ENCODE measurements around the gene SNX20. TPM values are rescaled to one million over a fixed set of nuclear protein-coding genes. Genes with fewer than 3 reads are reported as not detected.

The SNX20 gene
- total and polyA plus RNA-seq, 8 donors = 1.3 to 17.6 (median 1.5) TPM

DNA sequence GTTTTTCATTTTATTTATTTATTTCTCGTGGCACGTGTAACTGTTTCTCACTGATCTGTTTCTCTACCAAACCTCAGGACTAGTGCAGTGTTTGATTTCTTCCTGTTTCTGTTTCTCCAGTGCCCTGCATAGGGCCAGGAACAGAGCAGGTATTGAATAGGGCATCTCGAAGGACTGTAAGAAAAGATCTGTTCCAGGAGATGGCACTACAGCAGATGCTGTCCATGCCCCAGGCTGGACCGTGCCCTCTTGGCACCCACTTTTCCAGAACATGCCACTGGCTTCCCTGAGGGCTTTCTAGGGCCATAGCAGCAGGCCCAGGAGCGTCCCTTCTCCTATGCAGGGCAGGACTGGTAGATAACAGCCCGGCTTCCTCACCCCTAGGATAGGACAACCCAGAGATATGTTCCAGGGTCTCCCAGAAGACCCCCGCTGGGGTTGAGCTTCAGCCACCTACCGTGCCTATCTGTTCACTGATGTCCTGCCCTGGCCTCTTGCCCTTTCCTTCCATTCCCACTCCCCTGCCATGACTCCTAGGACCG lies 4.4 kb downstream of the SNX20 start:
- H3K9me3 ChIP-seq = peaks cover 0 to 21% of the 10 kb centered on the region in 2 donors
- H3K36me3 ChIP-seq = peaks cover 0 to 51% of the 10 kb centered on the region in 2 donors
- H3K4me1 ChIP-seq = peaks cover 0 to 59% of the 10 kb centered on the region in 2 donors
- TF ChIP-seq CTCF (IDR thresholded peaks at IDR 0.05) = no peak
- ATAC-seq (no peak), DNase-seq (no peak)
- intact Hi-C loops (cut with DNase I) = loop anchor here in 1 of 2 donors (10.0 kb wide), 1 partner anchor 128 kb away; no protein-coding TSS in a partner anchor
- H3K27me3 ChIP-seq = peaks cover 0 to 10% of the 10 kb centered on the region in 2 donors
- no peak overlapping the region for H3K4me3 ChIP-seq
- no peak overlapping the region for H3K27ac ChIP-seq

DNA sequence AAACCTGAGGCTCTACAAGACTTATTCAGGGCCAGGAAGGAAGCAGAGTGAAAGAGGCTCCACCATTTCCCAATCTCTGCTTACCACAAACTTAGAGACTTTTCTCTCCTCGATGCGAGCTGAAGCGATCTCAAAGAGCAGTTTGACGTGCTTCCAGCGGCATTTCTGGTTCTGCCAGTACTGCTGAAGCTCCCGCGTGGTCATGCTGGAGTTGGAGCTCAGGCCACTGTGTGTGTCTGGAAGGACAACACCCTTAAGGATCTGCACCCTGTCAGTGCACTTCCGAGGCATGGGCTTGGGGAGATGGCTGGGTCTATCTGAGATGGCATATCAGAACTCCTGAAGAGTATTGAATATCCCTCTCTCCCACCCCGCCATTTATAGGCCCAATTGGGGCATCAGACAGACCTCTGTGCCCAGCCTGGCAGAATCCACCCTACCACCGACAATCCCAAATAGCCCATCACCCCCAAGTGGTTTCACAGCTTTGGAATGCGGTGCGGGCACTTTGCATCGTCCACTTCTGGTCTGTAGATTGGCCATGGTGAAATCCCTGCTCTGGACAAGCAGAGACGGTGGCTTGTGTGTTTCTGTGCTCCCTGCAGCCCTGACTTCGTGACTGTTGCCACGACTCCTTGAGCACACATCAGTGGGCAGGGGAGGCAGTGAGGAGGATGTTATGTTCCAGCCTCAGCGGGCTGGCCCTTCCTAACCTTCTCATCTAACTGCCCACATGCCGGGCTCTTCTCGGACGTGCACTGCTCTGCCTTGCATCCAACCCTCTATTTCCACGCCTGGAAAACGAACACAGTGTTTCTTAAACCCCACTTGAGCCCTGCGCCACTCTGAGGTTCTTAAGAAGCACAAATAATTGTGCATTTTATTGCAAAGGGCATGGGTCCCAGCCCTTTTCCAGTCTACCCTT lies 5.2 kb downstream of the SNX20 start:
- H3K4me3 ChIP-seq = no peak overlapping the region
- ATAC-seq = peak; percentile 73
- intact Hi-C loops (cut with DNase I) = loop anchor here in 1 of 2 donors (10.0 kb wide), 1 partner anchor 129 kb away; no protein-coding TSS in a partner anchor
- peaks cover 0 to 24% of the 10 kb centered on the region in 2 donors for H3K9me3 ChIP-seq
- peak in 2 of 4 donors; percentile 44 to 56 for DNase-seq
- TF ChIP-seq CTCF (IDR thresholded peaks at IDR 0.05) = no peak
- H3K36me3 ChIP-seq = peaks cover 0 to 57% of the 10 kb centered on the region in 2 donors
- peaks cover 0 to 10% of the 10 kb centered on the region in 2 donors for H3K27me3 ChIP-seq
- H3K4me1 ChIP-seq = peaks cover 0 to 54% of the 10 kb centered on the region in 2 donors
- peak overlapping the region in 1 of 2 donors; percentile 26 for H3K27ac ChIP-seq

DNA sequence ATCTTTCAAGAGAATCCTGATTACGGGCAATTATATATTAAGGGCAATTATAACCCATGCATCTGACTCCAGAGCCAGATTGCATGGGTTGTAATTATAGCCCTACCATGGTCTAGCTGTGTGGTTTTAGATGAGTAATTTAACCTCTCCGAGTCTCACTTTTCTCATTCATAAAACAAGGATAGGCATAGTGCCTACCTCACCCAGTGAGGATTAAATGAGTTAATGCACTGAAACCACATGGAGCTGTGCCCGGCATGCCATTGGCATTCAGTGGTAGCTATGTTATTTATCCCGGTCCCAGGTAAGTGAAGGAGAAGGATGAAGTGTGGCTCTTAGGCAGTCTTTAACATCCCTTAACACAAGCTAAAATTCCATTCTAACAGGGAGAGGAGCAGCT lies 6.3 kb downstream of the SNX20 start:
- ATAC-seq (no peak), DNase-seq (no peak)
- H3K36me3 ChIP-seq = peaks cover 0 to 63% of the 10 kb centered on the region in 2 donors
- peaks cover 0 to 10% of the 10 kb centered on the region in 2 donors for H3K27me3 ChIP-seq
- peaks cover 0 to 24% of the 10 kb centered on the region in 2 donors for H3K9me3 ChIP-seq
- no peak overlapping the region for H3K4me3 ChIP-seq
- no peak for TF ChIP-seq CTCF (IDR thresholded peaks at IDR 0.05)
- H3K27ac ChIP-seq = no peak overlapping the region
- peaks cover 0 to 49% of the 10 kb centered on the region in 2 donors for H3K4me1 ChIP-seq
- intact Hi-C loops (cut with DNase I) = loop anchor here in 1 of 2 donors (10.0 kb wide), 1 partner anchor 130 kb away; no protein-coding TSS in a partner anchor

DNA sequence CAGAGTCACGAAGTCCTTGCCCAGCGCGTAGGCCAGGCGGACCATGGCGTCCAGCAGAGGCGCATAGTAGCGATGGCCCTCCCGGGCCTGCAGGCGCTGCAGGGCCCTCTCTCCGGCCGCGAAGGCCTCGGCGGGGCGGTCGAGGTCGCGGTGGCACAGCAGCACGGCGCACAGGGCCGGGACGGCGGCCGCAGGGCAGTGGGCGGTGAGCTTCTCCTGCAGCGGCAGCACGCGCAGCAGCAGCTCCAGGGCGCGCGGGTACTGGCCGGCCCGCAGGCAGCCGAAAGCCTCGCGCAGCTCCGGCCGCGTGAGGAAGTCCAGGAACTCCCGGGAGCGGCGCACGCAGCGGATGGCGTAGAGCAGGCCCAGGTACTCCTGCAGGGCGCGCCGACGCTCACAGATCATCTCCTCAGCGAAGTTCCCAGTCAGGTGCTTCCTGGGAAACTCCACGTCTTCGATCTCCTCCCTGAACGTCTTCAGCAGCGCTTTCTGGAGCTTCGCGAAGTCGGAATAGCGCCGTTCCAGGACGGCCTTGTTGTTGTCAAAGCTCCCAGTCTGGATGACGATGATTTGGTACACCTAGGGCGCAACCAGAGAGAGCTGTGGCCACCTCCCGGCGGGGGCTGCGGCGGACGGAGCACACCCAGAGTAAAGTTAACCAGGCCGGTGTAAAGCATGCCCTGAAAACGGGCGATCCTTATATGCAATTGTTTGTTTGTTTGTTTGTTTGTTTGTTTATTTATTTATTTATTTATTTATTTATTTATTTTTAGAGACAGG lies 7.4 kb downstream of the SNX20 start:
- Histone ChIP-seq H3K4me1 (peaks cover 4 to 40% of the 10 kb centered on the region in 2 donors), H3K27me3 (peaks cover 0 to 10% of the 10 kb centered on the region in 2 donors), H3K36me3 (peaks cover 0 to 63% of the 10 kb centered on the region in 2 donors), H3K27ac (no peak overlapping the region), H3K4me3 (no peak overlapping the region), H3K9me3 (peaks cover 0 to 24% of the 10 kb centered on the region in 2 donors)
- intact Hi-C loops (cut with DNase I) = loop anchor here in 1 of 2 donors (10.0 kb wide), 1 partner anchor 131 kb away; no protein-coding TSS in a partner anchor
- ATAC-seq = no peak
- peak in 1 of 4 donors; percentile 32 for DNase-seq
- TF ChIP-seq CTCF (IDR thresholded peaks at IDR 0.05) = no peak

Measured in left lung (tissue), 10 donors.